Measurements from ENCODE around the gene APLF. TPM values are rescaled to one million over a fixed set of nuclear protein-coding genes. Genes with fewer than 3 reads are reported as not detected.

APLF gene
- total RNA-seq = 1 to 10 TPM; 3.0 to 5.2 TPM

DNA sequence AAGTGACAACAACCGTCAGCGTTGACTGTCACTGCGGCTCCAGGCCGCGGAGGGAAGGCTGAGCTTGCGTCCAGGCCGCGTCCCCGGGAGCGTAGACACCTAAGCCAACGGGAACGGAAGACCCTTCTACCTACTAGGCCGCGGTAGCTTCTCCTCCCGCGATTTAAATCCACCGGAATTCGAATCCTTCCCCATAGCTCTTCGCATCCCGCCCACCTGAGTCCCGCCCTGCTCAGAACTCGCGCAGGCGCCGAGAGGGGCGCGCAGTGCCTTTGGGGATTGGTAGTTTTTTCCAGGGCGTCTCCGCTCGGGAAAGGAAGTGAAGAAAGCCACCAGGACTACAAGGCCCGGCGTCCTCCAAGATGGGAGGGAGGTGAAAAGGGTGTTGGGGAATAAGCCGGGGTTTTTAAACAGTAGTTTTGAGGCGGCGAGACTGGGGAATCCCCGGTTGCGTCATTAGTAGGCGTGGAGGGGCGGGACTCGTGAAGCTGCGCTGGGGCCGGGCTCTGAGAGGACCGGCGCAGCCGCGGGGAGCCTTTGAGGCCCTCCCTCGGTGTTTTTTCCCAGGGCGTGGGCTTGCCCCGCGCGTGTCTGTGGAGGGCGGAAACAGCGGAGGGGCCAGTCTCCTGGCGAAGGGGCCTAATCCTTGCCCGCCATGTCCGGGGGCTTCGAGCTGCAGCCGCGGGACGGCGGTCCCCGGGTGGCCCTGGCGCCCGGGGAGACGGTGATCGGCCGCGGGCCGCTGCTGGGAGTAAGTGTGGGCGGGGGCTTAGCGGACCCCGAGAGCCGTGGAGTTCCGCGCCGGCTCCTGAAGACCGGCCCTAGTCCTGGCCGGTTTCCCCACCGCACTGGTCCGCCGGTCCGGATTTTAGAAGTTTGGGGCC lies at the start of gene APLF, which contains the start of gene FBXO48:
Gene APLF, plus strand, starts transcription at position 509 of the 884 bp plus-strand sequence. Its CDS starts 147 bp downstream, at position 656.
Gene FBXO48, minus strand, starts transcription at position 218 of the 884 bp plus-strand sequence. CDS start 2,149 bp downstream, outside the sequence.

Other genes starting within 250 kb of the APLF start
- 10 to 100 TPM; 21.3 to 33.6 TPM for gene PPP3R1, start 215.1 kb upstream of the APLF start, total RNA-seq
- gene CNRIP1, start 147.6 kb upstream of the APLF start, total RNA-seq = 10 to 100 TPM; 10.7 to 25.3 TPM
- gene PLEK, start 102.3 kb upstream of the APLF start, total RNA-seq = not detected
- gene FBXO48, start 291 bp upstream of the APLF start, total RNA-seq = 1 to 10 TPM in 1 of 2 donors, under 1 TPM in 1; 0.67 to 1.4 TPM
- gene PROKR1, start 176.0 kb downstream of the APLF start, total RNA-seq = under 1 TPM in 1 of 2 donors, not detected in 1; under 0.01 TPM

Measured in melanocyte of skin (primary cell).